ENCODE measurements around the gene RCBTB1. TPM values are rescaled to one million over a fixed set of nuclear protein-coding genes. Genes with fewer than 3 reads are reported as not detected.

The RCBTB1 gene
- total RNA-seq, 3 donors from 2014 or later (not counting 1 experiment from before 2014, with no cell fraction given), result 19.7 to 28.5 (median 28.4) TPM

DNA sequence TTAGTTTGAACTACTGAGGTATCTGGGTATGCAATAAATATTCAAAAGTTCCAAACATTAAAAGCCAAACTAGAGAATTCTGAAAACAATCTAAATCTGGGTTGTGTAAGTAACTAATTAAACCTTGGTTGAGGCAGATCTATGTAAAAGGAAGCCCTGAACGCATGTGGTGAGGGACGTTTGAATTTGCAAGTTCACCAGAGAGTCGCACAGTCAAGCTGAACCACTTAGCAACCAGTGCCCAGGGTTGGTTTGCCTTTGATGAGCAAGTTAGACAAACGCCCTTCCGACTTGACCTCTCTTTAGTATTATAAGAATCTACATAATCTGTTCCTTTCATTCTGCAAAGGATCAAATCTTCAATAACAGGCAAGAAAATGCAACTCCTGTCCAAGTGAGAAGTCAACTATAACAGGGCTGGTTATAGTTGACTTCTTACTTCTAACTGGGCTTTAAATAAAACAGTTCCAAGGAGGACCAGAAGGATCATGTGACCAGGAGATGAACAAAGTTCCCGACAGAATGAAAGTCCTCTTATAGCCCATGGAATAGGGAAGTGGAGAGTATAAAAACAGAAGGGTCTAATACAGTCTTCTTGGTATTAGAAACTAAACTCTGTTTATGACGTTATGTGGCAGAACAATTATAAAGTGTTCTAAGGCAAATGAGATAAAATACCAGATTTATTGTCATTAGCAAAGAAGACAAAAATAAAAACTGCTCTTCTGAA lies 49.0 kb downstream of the RCBTB1 start:
- Mint-ChIP-seq H3K27me3 (ENCODE audit: low read depth in 2 of 2) (no peaks in the 10 kb centered on the region), H3K9me3 (no peaks in the 10 kb centered on the region), H3K4me3 (no peak overlapping the region), H3K27ac (no peak overlapping the region), H3K36me3 (peaks cover 21% of the 10 kb centered on the region), H3K4me1 (peaks cover 6 to 9% of the 10 kb centered on the region in 2 donors)
- ATAC-seq (no peak), DNase-seq (no peak)
- TF ChIP-seq, protein P1, sequence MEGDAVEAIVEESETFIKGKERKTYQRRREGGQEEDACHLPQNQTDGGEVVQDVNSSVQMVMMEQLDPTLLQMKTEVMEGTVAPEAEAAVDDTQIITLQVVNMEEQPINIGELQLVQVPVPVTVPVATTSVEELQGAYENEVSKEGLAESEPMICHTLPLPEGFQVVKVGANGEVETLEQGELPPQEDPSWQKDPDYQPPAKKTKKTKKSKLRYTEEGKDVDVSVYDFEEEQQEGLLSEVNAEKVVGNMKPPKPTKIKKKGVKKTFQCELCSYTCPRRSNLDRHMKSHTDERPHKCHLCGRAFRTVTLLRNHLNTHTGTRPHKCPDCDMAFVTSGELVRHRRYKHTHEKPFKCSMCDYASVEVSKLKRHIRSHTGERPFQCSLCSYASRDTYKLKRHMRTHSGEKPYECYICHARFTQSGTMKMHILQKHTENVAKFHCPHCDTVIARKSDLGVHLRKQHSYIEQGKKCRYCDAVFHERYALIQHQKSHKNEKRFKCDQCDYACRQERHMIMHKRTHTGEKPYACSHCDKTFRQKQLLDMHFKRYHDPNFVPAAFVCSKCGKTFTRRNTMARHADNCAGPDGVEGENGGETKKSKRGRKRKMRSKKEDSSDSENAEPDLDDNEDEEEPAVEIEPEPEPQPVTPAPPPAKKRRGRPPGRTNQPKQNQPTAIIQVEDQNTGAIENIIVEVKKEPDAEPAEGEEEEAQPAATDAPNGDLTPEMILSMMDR (IDR thresholded peaks at IDR 0.05), result no peak
- WGBS (ENCODE audit: insufficient coverage), result 29% methylated on average over 7 of the region's 7 CpGs
- Histone ChIP-seq H3K4me1 (ENCODE audit: control insufficient read depth, insufficient read depth, low read length) (peaks cover 2% of the 10 kb centered on the region), H3K9me3 (ENCODE audit: control insufficient read depth, insufficient read depth, low read length) (no peaks in the 10 kb centered on the region), H3K36me3 (ENCODE audit: control insufficient read depth, insufficient read depth, low read length) (peaks cover 17% of the 10 kb centered on the region), H3K27me3 (ENCODE audit: control insufficient read depth, insufficient read depth, low read length) (no peaks in the 10 kb centered on the region), H3K4me3 (ENCODE audit: low read length) (no peak overlapping the region), H3K27ac (ENCODE audit: low read length) (no peak overlapping the region)
- intact Hi-C loops (cut with micrococcal nuclease), result no loop called here

DNA sequence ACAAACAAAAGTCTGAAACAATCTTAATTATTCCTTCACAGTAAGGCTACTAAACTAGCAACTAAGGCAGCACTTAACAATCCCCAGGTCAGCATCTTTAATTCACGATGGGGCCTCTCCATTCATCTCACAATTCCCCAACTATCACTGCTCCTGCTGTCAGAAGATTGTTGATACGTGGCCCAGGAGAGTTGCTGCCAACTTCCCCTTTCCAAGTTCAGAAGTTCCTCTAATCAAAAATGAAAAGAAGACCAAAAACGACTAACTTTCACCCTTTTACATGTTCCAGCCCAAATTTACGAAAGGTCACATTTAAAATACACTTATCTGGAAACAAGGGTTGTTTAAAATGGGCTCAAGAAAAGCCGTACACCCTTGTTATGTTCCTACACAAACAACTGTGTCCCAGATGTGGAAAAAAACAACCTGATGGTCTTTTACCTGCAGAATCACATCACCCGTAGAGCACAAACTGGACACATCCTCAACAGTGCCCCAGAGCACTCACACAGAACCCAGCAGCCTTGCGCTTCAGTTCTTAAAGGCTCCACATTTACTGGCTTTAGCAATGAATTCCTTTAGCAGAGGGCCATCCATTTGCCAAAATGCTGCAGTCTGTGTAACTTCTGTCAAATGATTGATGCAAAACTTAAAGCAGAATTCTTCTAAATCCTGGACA lies 51.6 kb downstream of the RCBTB1 start:
- Histone ChIP-seq H3K27me3 (ENCODE audit: control insufficient read depth, insufficient read depth, low read length) (no peaks in the 10 kb centered on the region), H3K9me3 (ENCODE audit: control insufficient read depth, insufficient read depth, low read length) (no peaks in the 10 kb centered on the region), H3K4me1 (ENCODE audit: control insufficient read depth, insufficient read depth, low read length) (peaks cover 8% of the 10 kb centered on the region), H3K36me3 (ENCODE audit: control insufficient read depth, insufficient read depth, low read length) (peaks cover 10% of the 10 kb centered on the region), H3K27ac (ENCODE audit: low read length) (peak overlapping the region; percentile 22), H3K4me3 (ENCODE audit: low read length) (no peak overlapping the region)
- TF ChIP-seq, protein P1 (IDR thresholded peaks at IDR 0.05), result no peak
- ATAC-seq (no peak), DNase-seq (no peak)
- intact Hi-C loops (cut with micrococcal nuclease), result no loop called here
- H3K9me3 Mint-ChIP-seq, result no peaks in the 10 kb centered on the region
- no peaks in the 10 kb centered on the region for H3K27me3 Mint-ChIP-seq (ENCODE audit: low read depth in 2 of 2)
- peaks cover 5 to 18% of the 10 kb centered on the region in 2 donors for H3K4me1 Mint-ChIP-seq
- peak overlapping the region in 1 of 2 donors; percentile 36 for H3K27ac Mint-ChIP-seq
- WGBS (ENCODE audit: insufficient coverage), result 38% methylated on average over 7 of the region's 7 CpGs
- peaks cover 11% of the 10 kb centered on the region for H3K36me3 Mint-ChIP-seq
- no peak overlapping the region for H3K4me3 Mint-ChIP-seq

DNA sequence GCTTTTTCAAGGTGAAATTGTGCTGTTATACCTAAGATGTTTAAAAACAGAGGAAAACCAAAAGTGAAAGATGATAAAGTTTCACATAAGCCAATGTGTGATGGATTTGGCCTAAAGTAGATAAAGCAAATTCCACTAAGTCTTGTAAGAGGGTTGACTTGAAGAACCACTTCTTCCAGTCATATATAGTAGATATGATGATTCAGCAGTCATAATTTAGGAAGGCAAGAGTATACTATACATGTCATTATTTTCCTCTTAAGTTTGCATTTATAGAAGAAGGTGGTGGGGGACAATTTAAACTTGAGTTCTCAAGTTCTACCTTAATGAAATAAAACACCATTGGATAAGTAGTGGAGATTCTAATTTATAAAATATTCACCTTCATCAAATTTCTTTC lies 52.3 kb downstream of the RCBTB1 start:
- Histone ChIP-seq H3K36me3 (ENCODE audit: control insufficient read depth, insufficient read depth, low read length) (peaks cover 14% of the 10 kb centered on the region), H3K4me1 (ENCODE audit: control insufficient read depth, insufficient read depth, low read length) (peaks cover 8% of the 10 kb centered on the region), H3K9me3 (ENCODE audit: control insufficient read depth, insufficient read depth, low read length) (no peaks in the 10 kb centered on the region), H3K4me3 (ENCODE audit: low read length) (no peak overlapping the region), H3K27ac (ENCODE audit: low read length) (no peak overlapping the region), H3K27me3 (ENCODE audit: control insufficient read depth, insufficient read depth, low read length) (no peaks in the 10 kb centered on the region)
- TF ChIP-seq, protein P1 (IDR thresholded peaks at IDR 0.05), result no peak
- no peaks in the 10 kb centered on the region for H3K27me3 Mint-ChIP-seq (ENCODE audit: low read depth in 2 of 2)
- no peak for ATAC-seq
- no peak overlapping the region for H3K4me3 Mint-ChIP-seq
- intact Hi-C loops (cut with micrococcal nuclease), result no loop called here
- H3K4me1 Mint-ChIP-seq, result peaks cover 5 to 18% of the 10 kb centered on the region in 2 donors
- no peak overlapping the region for H3K27ac Mint-ChIP-seq
- no peaks in the 10 kb centered on the region for H3K9me3 Mint-ChIP-seq
- no peak for DNase-seq
- H3K36me3 Mint-ChIP-seq, result peaks cover 11% of the 10 kb centered on the region

Data from natural killer cell (primary cell).